ENCODE data around the gene PDGFRB.

The PDGFRB gene

GRCh38 chr5:150081541-150082283, 73.9 kb downstream of the PDGFRB start:
- Histone ChIP-seq H3K4me1 (peaks cover 0 to 5% (median 0%) of the 10 kb centered on the region in 4 donors), H3K9me3 (no peaks in the 10 kb centered on the region), H3K27me3 (no peaks in the 10 kb centered on the region), H3K4me3 (no peak overlapping the region), H3K36me3 (no peaks in the 10 kb centered on the region), H3K27ac (no peak overlapping the region)
- DNase-seq: peak; percentile 75 to 84
- no peak for TF ChIP-seq CTCF (IDR thresholded peaks at IDR 0.05)
- intact Hi-C loops (cut with DNase I; ENCODE audit: low total_unique reads): no loop called here

- no peak for DNase-seq
Observed at GRCh38 chr5:150080696-150081435, 74.8 kb downstream of the PDGFRB start.

GRCh38 chr5:150079909-150080461, 75.7 kb downstream of the PDGFRB start:
- intact Hi-C loops (cut with DNase I; ENCODE audit: low total_unique reads): no loop called here
- DNase-seq: no peak
- Histone ChIP-seq H3K4me3 (no peak overlapping the region), H3K36me3 (no peaks in the 10 kb centered on the region), H3K27me3 (no peaks in the 10 kb centered on the region), H3K9me3 (no peaks in the 10 kb centered on the region), H3K27ac (no peak overlapping the region), H3K4me1 (peaks cover 0 to 5% (median 0%) of the 10 kb centered on the region in 4 donors)
- TF ChIP-seq CTCF (IDR thresholded peaks at IDR 0.05): no peak

More at GRCh38 chr5:150080696-150081435, 74.8 kb downstream of the PDGFRB start:
- intact Hi-C loops (cut with DNase I; ENCODE audit: low total_unique reads): no loop called here
- Histone ChIP-seq H3K9me3 (no peaks in the 10 kb centered on the region), H3K4me1 (peaks cover 0 to 5% (median 0%) of the 10 kb centered on the region in 4 donors), H3K27ac (no peak overlapping the region), H3K36me3 (no peaks in the 10 kb centered on the region), H3K27me3 (no peaks in the 10 kb centered on the region), H3K4me3 (no peak overlapping the region)
- no peak for TF ChIP-seq CTCF (IDR thresholded peaks at IDR 0.05)

GRCh38 chr5:150078802-150079689, 76.6 kb downstream of the PDGFRB start:
- TF ChIP-seq CTCF (IDR thresholded peaks at IDR 0.05): no peak

More at GRCh38 chr5:150078802-150079689, 76.6 kb downstream of the PDGFRB start:
- Histone ChIP-seq H3K27ac (no peak overlapping the region), H3K4me1 (peaks cover 0 to 5% (median 0%) of the 10 kb centered on the region in 4 donors), H3K27me3 (no peaks in the 10 kb centered on the region), H3K4me3 (no peak overlapping the region), H3K36me3 (no peaks in the 10 kb centered on the region), H3K9me3 (no peaks in the 10 kb centered on the region)
- intact Hi-C loops (cut with DNase I; ENCODE audit: low total_unique reads): no loop called here
- no peak for DNase-seq
